HepG2 (cell line): ENCODE data around the gene LNPK. TPM values are rescaled to one million over a fixed set of nuclear protein-coding genes. Genes with fewer than 3 reads are reported as not detected.

Experiments
- ARID3A ChIP-seq: IDR thresholded peaks from 2 replicates; pipeline ENCODE4 v1.6.1; 2012; ENCODE audit warnings: low read depth, low read length, improper control_type of control experiment
- ATF7 ChIP-seq, 2 experiments: fragments of 450-650 bp in 1 of 2; sonication (generic) in 1 of 2; formaldehyde crosslinking in 1 of 2; IDR thresholded peaks; 2 replicates each; pipeline versions ENCODE4 v1.4.0 to v1.6.1; 2016 to 2020; ENCODE audit warnings: antibody characterized with exemption in 1 of 2, mild to moderate bottlenecking in 1 of 2, missing genetic modification reagents in 1 of 2
- ETS1 ChIP-seq: sonication (generic); formaldehyde crosslinking; IDR thresholded peaks from 2 replicates; pipeline ENCODE4 v1.4.0; 2020; ENCODE audit warnings: missing genetic modification reagents
- HBP1 ChIP-seq: IDR thresholded peaks from 2 replicates; pipeline ENCODE4 v1.6.1; 2016; ENCODE audit warnings: low read depth, control low read depth
- PHF21A ChIP-seq: sonication (generic); formaldehyde crosslinking; IDR thresholded peaks from 2 replicates; pipeline ENCODE4 v1.5.0; 2020; ENCODE audit warnings: mild to moderate bottlenecking, missing genetic modification reagents
- POGK ChIP-seq: sonication (generic); formaldehyde crosslinking; conservative IDR thresholded peaks from 2 replicates; pipeline ENCODE4 v1.8.0; 2022; ENCODE audit warnings: mild to moderate bottlenecking, moderate library complexity, missing genetic modification reagents
- POGZ ChIP-seq: sonication (generic); formaldehyde crosslinking; IDR thresholded peaks from 2 replicates; pipeline ENCODE4 v1.4.0; 2020; ENCODE audit warnings: mild to moderate bottlenecking, missing genetic modification reagents
- PRMT3 ChIP-seq: sonication (generic); formaldehyde crosslinking; IDR thresholded peaks from 2 replicates; pipeline ENCODE4 v1.8.1; 2022; ENCODE audit warnings: low read depth, mild to moderate bottlenecking, moderate library complexity, missing genetic modification reagents, borderline replicate concordance
- SOX6 ChIP-seq, 2 experiments: fragments of 450-650 bp in 1 of 2; sonication (generic) in 1 of 2; formaldehyde crosslinking in 1 of 2; IDR thresholded peaks; 2 replicates each; pipeline versions ENCODE4 v1.4.0 to v1.6.1; 2017 to 2020; ENCODE audit warnings: antibody characterized with exemption in 1 of 2, mild to moderate bottlenecking in 1 of 2, missing genetic modification reagents in 1 of 2
- TFDP2 ChIP-seq: sonication (generic); formaldehyde crosslinking; IDR thresholded peaks from 2 replicates; pipeline ENCODE4 v1.4.0; 2020; ENCODE audit warnings: missing genetic modification reagents
- ZBTB43 ChIP-seq: sonication (generic); formaldehyde crosslinking; conservative IDR thresholded peaks from 2 replicates; pipeline ENCODE4 v1.4.0; 2020; ENCODE audit warnings: missing genetic modification reagents
- ZKSCAN1 ChIP-seq: fragments of 150-350 bp; IDR thresholded peaks from 2 replicates; pipeline ENCODE4 v1.6.1; 2014; ENCODE audit warnings: low read length
- ZNF280B ChIP-seq: sonication (generic); formaldehyde crosslinking; IDR thresholded peaks from 2 replicates; pipeline ENCODE4 v1.5.0; 2020; ENCODE audit warnings: missing genetic modification reagents, mild to moderate bottlenecking, borderline replicate concordance
- ZNF496 ChIP-seq: sonication (generic); formaldehyde crosslinking; IDR thresholded peaks from 2 replicates; pipeline ENCODE4 v1.8.1; 2023; ENCODE audit warnings: mild to moderate bottlenecking, moderate library complexity, missing genetic modification reagents; ENCODE audit not compliant: insufficient replicate concordance
- ZNF749 ChIP-seq: sonication (generic); formaldehyde crosslinking; IDR thresholded peaks from 2 replicates; pipeline ENCODE4 v1.8.0; 2022; ENCODE audit warnings: mild to moderate bottlenecking, missing genetic modification reagents, moderate library complexity, borderline replicate concordance
- ZNF891 ChIP-seq: sonication (generic); formaldehyde crosslinking; IDR thresholded peaks from 2 replicates; pipeline ENCODE4 v1.5.0; 2020; ENCODE audit warnings: mild to moderate bottlenecking, missing genetic modification reagents
- polyA plus RNA-seq, 8 experiments: library from polyadenylated mRNA; depleted of rRNA in 3 of 8; stranded (reverse) in 7 of 8; unstranded in 1 of 8; fragments of >200 nt; fragmentation: Illumina TruSeq in 4 of 8; extraction: Trizol in 4 of 8; gene quantifications; 2 replicates each; pipeline versions ENCODE4 v1.2.1 to v1.2.3, GENCODE V29; 2011 to 2016; ENCODE audit warnings: low read depth in 4 of 8, missing spikeins in 1 of 8, mixed read lengths in 1 of 8; ENCODE audit not compliant: insufficient read depth in 1 of 8
- total RNA-seq, 5 experiments: library from RNA; depleted of rRNA; stranded (reverse); fragments of >200 nt; fragmentation: Illumina TruSeq; extraction: Trizol; gene quantifications; 2 replicates each; pipeline ENCODE4 v1.2.3, GENCODE V29; 2016; ENCODE audit warnings: low read depth in 1 of 5

Gene LNPK
- total and polyA plus RNA-seq, 2 of the 13 experiments (the other 11 are each of a cell fraction or from before 2014, with no cell fraction given), result 25.4 to 26.1 TPM

- TF ChIP-seq TFDP2 (CRISPR knock-in tag) (peak; percentile 97), ARID3A (peak; percentile 53; the same call in 1 of the 2 replicates), PRMT3 (CRISPR knock-in tag) (peak; percentile 77; the same call in 1 of the 2 replicates), ZKSCAN1 (no peak), SOX6 (IDR thresholded peaks at IDR 0.05) (no peak), SOX6 (CRISPR knock-in tag; IDR thresholded peaks at IDR 0.05) (peak; percentile 78; the same call in 1 of the 2 replicates), ZNF496 (CRISPR knock-in tag) (no peak), PHF21A (no peak; the same call in none of the 2 replicates), POGZ (peak; percentile 95), ZNF280B (0 out of 2 replicates have a peak, but pooled peaks have one; percentile 16), ZNF749 (CRISPR knock-in tag) (peak; percentile 79), ETS1 (CRISPR knock-in tag) (no peak), HBP1 (CRISPR knock-in tag) (peak; percentile 40), ZBTB43 (CRISPR knock-in tag) (peak; percentile 35; the same call in 1 of the 2 replicates), ZNF891 (CRISPR knock-in tag) (0 out of 2 replicates have a peak, but pooled peaks have one; percentile 19), ATF7 (IDR thresholded peaks at IDR 0.05) (no peak), ATF7 (CRISPR knock-in tag; IDR thresholded peaks at IDR 0.05) (no peak), POGK (CRISPR knock-in tag) (peak; percentile 85)
These were observed at the start of gene LNPK (continued) for GRCh38 chr2:176001916-176002687.
